GM19467 (cell line): ENCODE data around the gene GPC6.

Experiments used
- ATAC-seq: cut with Tn5 transposase; IDR thresholded peaks from one replicate; pipeline ENCODE4 v1.9.1; 2021; ENCODE audit warnings: mild to moderate bottlenecking, moderate library complexity; ENCODE audit not compliant: unreplicated experiment

GPC6 gene

DNA sequence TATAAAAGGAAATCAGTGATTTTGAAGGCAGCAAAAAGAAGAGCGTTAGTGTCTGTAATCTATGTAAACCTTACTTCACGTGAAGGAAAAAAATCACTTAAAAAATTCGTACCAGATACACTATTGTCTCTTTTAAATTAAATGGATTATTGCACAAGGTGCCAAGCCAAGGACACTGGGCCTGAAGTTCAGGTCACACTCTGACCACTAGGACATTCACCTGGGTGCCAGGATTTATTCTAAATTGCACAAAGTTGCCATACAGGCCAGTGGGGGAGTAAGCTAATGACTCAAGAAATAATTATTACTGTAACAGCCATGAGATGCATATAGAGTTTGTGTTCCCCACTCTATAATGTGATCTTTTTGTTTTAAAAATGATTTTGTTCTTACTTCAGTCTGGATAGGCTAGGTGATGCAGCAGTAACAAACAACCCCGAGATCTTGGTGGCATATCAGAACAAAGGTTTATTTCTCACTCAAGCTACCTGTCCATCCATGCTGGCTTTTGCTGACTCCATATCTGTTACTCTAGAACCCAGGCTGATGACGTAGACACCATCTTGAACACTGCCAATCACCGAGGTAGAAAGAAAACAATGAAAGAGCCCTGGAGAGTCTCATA, 1000.8 kb downstream of the GPC6 start:
- no peak for ATAC-seq

DNA sequence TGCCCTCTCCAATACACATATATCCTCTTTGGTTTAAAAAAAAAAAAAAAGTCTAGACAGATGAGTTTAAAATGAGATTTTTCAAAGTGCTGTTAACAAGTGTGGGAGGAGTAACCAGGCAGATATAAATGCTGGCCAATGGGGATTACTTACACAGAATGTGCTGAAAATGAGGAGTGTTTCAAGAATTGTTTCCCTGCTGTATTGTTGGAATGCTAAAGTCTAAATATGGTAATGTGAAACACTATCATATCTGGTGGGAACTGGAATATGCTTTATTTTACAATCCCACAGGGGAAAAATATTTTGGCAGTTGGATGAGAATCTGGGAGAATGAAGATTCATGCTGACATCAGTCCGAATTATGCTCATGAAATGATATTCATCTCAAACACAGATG, 1002.2 kb downstream of the GPC6 start:
- ATAC-seq = no peak

DNA sequence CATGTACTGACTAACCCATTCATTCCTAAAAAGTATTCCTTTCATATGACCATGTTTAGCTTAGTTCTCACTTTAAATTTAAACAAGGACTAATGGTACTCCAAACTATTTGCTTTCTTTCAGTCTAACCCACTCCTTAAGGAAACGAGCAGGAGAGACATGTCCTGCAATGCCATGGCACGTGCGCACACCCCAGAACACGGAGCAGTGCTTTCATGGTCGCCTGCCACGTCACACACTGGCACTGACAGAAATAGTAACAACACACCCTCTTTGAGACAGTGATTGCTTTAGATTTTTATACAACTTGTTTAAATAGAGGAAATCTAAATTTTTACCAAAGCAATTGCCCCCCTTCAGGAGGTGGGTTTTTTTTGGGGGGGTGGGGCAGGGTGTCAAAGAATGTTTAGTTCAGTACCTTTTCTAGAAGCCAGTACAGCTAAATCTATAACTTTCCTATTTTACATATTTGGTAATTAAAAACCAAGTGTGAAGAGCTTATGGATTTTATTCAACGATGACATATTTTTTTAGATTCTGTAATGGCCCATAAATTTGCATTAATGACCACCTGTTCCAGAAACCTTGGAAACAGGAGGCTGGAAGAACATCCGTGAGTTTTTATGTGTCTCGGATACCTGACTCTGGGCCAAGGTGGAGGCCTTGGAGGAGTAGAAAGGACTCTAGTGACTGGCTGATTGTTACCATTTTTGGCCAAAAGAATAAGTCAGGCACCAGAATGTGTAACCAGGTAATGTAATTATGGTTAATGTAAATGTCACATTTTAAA, 1005.7 kb downstream of the GPC6 start:
- ATAC-seq = no peak

DNA sequence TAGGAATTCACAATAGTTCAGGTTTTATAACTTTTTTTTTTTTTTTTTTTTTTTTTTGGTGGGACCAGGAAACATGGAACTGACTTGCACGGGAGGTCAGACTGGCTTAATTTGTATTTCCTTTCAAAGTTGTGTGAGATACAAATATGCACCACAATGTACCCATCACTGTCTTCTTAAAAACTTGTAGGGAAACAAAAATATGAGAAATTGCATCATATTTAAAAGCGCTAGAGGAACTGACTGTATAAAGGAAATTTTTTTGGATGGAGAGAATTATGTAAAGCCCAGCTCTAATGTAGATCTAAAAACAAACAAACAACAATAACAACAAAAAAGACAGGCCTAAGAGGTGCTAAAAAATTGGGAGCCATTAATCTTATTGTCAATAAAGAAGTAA, 1006.3 kb downstream of the GPC6 start:
- ATAC-seq = no peak

DNA sequence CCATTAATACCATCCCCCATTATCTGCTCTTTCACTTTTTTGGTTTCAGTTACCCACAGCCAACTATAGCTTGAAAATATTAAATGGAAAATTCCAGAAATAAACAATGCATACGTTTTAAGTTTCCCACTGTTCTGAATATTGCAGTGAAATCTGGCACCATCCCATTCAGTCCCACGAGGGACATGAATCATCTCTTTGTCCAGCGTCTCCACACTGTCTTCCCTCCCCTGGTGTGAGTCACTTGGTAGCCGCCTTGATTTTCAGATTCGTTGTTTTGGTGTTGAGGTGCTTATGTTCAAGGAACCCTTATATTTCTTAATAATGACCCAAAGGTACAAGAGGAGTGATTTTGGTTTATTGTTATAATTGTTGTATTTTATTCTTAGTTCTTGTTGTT, 1006.8 kb downstream of the GPC6 start:
- no peak for ATAC-seq

DNA sequence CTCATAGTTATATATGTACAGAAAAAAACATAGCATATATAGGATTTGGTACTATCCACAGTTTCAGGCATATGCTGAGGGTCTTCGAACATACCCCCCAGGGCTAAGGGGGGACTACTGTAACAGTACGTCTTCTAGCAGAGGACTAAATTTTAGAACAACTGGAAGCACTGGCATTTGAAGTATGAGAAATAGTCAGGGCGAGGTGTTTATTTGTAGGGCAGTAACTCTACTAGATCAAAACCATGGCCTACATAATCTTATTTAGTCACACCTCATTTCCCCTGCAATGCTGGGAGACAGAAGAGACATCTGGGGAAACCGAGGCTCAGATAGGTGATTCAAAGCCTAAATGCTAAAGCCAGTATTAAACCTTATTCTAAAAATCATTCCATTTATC, 1007.2 kb downstream of the GPC6 start:
- ATAC-seq = no peak

DNA sequence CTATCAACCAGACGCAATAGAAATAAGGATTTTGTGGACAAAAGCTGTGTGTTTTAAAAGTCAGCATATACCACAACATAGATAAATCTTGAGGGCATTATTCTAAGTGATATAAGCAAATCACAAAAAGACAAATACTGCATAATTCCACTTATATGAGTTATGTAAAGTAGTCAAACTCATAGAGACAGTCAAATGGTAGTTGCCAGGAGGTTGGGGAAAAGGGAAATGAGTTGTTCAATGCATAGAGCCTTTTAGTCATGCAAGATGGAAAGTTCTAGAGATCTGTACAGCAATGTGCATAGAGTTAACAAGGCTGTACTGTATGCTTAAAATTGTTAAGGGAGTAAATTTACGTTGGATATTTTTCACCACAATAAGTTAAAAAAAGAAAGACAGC, 1008.1 kb downstream of the GPC6 start:
- ATAC-seq = no peak

DNA sequence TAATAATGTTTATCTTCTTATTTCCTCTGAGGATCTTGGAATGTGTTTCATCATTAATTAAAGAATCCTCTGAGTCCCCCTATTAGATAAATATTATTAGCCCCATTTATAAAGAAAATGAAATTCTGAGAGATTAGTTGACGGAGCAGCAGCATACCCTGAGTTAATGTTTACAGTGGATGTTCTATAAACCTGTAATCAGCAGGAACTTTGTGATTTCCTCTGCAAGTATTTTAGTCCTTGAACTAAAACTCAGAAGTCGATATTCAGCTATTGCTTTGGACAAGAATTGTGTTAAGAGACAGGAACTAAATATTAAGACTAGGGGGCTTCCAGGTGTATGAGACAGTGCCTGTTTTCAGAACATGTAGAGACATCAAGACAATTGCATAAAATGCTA, 1009.5 kb downstream of the GPC6 start:
- no peak for ATAC-seq

DNA sequence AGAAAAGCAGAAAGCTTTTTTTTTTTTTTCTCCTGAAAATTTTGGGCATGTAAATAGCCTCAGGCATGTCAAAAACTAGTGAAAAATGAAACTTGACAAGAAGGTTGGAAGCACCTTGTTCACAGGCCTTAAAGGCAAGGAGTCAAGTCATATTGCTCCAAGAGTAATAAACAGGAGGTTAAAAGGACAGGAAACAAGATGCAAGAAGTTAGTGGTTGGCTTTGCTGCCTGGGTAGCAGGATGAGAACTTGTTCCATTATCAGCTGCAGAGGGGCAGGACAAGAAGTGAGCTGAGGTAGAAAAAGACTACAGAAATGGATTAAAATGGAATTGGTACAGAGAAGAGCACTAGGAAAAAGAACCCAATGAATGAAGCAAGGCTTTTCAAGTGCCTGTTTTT, 1010.3 kb downstream of the GPC6 start:
- no peak for ATAC-seq

DNA sequence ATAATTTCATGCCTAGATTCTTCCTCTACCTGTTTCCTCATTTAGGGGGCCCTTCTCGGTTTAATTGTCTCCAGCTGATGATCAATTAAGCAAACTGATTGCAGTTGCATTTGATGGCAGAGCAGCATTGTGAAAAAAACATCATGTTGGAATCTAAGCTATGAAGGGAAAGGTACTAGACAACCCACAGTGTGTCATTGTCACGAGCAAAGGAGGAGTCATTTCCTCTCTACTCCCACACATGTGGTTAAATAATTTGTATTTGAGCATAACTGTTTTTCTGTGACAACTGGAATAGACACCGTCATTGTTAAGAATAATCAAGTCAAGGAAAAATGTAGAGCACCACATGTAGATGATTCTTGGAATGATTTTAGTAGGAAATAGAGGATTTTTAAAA, 1012.5 kb downstream of the GPC6 start:
- ATAC-seq = no peak

DNA sequence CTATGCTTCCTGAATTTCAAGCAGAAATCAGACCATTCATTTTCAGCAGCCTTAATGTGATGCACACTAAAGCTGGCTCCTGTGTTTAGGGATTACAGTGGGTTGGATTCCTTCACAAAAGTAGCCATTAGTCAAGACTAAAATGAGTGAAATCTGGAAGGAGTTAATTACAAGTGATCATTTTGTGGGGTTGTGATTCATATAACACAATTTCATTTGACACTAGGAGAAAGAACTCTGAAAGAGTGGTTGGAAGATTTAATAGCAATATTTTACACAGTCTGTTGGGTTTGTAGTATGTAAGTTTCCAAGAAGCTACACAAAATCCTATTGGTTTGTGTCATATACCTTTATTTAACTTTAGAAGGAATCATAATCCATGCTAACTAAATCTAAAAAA, 1015.9 kb downstream of the GPC6 start:
- ATAC-seq = no peak

DNA sequence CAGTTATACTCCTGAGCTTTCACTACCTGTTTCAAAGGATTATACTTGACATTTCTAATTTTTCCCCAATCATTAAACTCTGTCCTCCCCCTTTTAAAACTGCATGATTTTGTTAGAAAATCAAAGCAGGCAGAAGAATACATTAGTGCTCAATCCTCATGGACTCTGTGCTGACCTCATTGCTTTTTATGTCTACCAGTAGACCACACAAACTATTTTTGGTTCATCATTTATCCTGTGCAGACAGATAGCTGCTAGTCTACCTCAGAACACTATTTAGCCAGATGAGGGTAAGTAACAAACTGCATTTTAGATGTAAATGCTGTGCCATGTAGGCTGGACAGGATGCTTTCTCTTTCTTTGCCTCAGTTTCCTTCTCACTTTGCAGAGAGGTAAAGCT, 1016.9 kb downstream of the GPC6 start:
- no peak for ATAC-seq

DNA sequence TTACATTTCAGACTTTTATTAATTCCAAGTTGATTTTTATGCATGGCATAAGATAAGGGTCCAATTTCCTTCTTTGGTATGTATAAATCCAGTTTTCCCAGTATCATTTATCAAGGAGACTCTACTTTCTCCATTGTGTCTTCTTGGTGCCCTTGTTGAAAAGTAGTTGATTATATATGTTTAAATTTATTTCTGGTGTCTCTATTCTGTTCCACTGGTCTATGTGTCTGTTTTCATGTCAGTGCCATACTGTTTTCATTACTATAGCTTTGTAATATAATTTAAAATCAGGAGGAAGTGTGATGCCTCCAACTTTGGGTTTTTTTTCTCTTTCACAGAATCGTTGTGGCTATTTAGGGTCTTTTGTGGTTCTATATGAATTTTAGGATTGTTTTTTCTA, 1019.9 kb downstream of the GPC6 start:
- no peak for ATAC-seq

DNA sequence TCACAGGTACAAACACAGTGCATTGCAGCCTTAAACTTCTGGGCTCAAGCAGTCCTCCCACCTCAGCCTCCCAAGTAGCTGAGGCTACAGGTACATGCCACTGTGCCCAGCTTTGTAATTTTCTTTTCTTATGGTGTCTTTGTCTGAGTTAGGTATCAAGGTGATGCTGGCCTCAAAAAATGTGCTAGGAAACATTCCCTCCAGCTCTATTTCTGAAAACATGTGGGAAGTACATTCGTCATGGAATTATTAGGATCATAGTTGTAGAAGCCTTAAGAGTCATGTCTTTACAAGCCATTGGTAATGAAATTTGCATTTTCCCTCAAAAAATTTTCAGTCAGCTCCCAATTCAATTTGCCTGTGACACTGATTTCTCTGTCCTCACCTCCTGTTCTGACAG, 1021.3 kb downstream of the GPC6 start:
- ATAC-seq = no peak

DNA sequence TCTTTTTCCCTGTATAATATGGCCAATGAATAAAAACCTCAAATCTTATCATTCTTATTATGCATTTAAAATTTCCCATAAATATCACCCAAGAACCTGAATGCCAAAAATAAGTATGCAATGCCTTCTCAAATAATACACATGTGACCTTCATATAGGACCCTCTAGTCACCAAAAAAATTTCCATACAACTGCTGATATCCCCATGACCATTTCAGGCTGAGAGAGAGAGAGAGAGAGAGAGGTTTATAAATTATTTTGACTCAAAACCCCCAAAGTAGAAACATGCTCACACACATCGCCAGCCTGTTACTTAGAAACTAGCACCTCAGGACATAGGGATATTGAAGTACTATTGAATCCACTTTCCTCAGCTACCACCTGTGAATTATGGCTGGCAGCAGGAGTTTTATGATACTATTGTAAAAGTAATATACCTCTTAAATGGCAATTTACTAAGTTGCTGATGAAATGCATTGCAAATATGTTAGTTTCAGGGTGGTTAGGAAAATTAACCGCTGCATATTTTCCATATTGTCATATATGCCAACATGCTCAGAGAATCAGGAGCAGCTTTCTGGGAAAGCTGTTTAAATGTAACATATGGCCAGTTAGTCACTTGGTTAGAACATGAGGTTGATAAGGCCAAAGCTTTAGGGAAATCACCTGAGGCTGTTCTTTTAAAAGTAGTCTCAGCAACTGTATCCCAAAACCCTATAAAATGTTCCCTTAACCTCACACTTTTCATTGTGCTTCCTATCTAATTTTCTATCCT, 1022.0 kb downstream of the GPC6 start:
- no peak for ATAC-seq

DNA sequence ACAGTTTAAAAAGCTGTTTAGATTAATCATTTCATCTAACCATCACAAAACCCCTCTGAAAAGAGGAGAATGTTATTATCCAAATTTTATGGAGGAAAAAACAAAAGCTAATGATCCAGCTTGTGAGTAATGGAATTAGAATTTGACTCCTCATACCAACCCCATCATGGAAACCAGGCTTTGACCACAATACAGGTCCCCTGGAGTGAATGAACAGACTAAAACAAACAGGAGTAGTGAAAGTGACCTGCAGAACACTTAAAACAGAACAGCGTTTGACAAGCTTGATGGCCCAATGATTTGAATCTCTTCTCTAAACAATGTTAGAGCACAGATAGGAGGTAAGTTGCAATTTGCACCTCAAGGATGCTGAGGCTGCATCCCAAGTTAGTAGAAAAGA, 1022.9 kb downstream of the GPC6 start:
- no peak for ATAC-seq

DNA sequence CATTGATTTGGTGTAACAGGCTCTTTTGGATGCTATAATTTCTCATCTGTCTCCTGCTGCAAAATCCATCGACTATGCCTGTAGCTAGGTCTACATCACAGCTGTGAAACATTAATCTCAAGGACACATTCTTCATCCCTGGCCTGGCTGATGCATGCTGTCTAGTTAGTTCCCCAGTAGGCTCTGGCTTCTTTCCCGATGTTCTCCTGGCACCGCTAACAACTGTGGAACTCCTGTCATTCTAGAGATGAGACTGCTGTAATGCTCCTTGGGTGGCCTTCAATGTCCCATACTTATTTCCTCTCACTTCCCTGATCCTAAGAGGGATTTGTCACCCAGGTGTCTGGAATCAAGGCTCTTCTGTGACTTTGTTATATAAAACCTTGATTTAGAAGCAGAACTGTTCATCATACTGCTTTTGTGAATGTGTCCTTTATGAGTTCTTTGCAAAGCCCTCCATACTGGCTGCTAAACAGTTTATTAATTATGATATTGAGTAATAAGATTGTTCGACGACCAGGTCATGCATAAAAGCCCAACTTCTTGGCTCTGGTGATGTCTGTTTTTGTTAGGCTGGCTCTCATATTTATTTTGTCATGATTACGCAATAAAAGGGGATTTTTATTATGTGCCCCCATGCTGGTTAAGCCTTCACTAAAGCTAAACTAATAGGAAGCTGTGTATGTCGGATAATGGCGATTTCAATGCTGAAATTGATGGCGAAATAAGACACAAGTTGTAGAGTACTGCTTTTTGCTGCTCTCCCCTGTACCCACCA, 1025.4 kb downstream of the GPC6 start:
- ATAC-seq = no peak

DNA sequence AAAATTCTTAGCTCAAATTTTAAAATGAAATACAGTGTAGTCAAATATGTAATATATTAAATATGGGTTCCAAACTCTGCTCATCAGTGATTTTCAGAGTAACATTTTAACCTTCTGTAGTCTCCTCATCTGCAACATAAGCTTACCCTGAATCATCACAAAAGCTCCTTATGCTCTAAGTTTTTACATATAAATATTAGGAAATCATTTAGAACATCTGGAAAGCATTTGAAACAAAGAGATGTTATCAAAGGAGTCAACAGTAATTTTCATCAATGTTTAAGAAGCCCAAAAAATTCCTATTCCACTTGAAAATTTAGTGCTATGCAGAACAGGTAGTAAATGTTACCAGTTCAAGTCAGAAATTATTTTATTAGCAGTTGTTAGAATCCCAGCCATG, 1028.1 kb downstream of the GPC6 start:
- no peak for ATAC-seq

DNA sequence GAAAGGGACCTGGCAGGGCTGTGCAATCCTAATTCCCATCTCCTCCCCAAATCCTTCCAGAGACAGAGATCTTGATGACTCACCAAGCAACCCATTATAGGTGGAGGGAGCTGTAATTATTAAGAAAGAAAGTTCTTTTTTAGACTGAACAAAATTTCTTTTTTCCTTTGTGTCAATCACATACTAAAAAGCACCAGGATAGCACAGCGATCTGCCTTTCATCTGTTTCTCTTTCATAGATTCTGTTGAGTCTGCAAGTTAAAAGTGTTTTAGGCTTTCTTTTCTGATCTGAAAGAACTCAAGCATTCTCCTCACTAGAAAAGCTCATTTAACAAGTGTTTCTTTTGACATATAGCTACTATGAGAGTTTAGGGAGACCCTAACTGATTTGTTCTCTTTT, 1030.1 kb downstream of the GPC6 start:
- ATAC-seq = no peak

DNA sequence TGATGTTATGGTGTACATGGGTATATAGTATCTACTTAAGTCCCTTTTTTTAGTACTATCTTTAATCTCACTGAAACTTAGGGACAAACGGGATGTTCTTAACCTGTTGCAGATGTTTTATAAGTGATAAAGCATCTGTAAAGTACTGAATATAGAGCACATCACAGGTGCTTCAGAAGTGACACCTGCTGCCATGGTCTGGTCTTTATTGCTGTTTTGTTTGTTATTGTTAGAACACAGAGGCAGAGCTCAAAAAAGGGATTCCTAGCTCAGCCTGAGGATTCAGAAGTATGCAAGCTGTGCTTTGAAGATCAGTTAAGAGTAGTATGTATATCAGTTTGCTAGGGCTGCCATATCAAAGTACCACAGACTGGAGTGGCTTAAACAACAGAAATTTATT, 1033.4 kb downstream of the GPC6 start:
- no peak for ATAC-seq

DNA sequence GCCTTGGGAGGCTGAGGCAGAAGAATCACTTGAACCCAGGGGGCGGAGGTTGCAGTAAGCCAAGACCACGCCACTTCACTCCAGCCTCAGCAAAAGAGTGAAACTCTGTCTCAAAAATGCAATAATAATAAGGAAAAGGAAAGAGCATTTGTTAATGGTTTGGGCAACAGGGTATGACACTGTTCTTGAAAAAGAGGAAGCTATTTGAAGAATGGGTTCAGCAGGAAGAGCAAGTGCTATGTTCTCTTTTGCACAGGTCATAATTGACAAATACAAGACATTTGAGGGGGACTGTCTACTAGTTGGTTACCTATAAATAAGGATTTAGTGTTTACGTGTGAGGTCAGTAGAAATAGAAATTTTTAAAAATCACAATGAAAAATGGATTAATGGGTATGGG, 1034.6 kb downstream of the GPC6 start:
- no peak for ATAC-seq
